Measurements from ENCODE around the gene EPHB3. TPM values are rescaled to one million over a fixed set of nuclear protein-coding genes. Genes with fewer than 3 reads are reported as not detected.
"Not testable (repeated sequence)": the region's sequence is repeated elsewhere in the genome, so short reads cannot be mapped to it uniquely, and the experiment has no call there.

EPHB3 gene
- total RNA-seq, 1 donor from 2014 or later: 1.6 TPM

DNA sequence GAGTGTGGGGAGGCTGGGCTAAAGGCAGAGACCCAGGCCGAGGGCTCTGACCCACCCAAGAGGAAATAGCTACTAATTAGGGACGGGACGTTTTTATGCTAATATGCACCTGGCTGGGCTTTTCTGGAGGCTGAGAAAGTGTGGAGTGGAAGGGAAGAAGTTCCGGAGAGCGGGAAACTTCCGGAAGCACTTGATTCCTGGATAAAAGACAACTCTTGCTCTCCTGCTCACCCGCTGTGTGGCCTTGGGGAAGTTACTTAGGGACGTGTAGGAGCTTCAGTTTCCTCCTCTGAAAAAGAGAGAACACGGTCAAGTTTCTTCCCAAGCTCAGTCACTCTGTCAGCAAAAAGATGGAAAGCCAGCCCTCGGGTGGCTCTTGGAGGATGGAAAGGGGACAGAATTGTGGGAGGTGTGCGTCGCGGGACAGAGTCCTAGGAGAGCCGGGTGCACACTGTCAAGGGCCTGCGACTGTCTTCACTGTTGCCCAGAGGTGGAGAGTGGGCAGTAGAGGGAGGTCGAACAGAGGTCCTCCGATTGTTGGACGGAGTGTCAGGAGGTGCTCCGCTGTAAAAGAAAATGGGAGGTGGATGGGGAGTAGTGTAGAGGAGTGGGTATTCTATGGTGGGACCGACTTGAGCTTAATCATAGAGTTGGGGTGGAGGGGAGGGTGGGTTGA, 43.2 kb downstream of the EPHB3 start:
- intact Hi-C loops (cut with DNase I): no loop called here
- ATAC-seq: no peak
- no peak for DNase-seq (ENCODE audit: missing footprints)

DNA sequence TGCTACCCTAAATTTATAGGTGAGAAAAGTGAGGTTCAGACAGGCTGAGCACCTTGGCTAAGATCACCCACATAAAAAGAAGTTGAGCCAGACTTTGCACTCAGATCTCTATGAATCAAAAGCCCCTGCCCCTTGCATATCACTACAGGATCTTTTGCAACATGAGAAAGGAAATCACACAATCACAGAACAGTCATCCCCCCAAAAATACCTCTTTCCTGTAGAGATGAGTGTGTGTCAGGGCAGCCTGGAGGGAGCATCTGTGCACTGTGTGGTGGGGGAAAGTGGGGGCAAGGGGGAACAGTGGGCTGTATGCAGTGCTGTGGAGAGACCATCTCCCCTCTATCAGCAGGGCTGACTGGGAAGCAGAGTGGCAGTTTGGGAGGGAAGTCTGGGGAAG, 46.6 kb downstream of the EPHB3 start:
- DNase-seq (ENCODE audit: missing footprints): no peak
- no peak for ATAC-seq
- intact Hi-C loops (cut with DNase I): no loop called here

DNA sequence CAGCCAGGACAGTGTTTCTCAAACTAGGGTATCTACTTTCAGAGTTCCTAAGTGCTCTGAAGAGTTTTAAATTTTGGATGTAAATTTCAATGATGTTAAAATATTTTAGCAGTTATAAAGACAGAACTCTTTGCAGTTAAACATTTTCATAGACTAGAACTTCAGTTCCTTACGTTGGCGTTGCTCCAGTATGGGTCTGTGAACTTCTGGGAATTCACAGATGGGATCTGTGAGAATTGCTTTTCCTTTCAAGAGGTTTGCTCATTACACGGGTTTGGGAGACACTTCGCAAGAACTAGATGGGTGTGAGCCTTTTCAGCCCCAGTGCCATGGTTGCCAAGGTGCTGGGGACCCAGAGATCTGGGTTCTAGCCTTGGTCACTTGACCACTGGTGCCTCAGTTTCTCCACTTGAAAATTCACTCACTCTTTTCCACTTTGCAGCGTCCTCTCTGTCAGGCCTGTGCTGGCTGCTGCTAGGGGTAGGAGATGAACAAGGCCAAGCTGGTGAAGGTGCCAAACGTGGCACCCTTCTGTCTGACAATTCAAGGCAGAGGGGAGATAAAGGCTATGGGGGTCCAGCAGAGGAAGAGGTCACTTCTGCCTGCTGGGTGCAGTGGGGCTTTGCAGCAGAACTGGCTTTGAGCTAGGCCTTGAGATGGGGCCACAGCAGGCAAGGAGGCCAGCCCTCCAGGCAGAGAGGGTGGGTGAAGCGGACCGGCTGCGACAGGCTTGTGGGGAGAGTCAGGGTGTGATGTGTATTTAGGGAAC, 48.1 kb downstream of the EPHB3 start:
- intact Hi-C loops (cut with DNase I): no loop called here
- DNase-seq (ENCODE audit: missing footprints) (no peak), ATAC-seq (no peak)

DNA sequence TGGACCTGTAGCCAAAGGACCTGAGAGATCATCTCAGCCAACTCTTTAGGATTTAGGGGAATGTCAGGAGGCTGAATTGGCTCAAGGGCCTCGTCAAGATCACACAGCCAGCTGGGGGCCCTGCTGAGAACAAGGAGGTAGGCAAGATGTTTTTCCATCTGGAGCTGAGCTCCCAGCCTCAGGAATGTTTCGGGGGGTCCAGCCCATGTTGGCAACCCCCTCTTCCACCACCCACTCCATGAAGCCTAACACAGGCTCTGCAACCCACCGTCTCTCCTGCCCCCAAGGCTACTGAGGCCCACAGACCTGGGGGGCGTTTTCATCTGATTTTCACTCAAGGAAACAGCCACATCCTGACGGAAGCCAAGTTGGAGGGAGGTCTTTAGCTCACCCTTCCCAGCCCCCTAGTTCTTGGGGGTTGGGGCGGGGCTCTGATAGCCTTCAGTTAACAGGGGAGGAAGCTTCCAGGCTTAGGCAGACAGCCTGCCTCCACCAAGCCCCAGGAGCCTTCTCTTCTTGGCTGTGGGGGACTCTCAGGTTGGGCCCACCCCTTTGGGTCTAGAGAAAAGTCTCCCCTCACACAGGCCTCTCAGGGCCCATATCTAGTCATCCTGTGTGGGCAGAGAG, 48.8 kb downstream of the EPHB3 start:
- intact Hi-C loops (cut with DNase I): no loop called here
- no peak for DNase-seq (ENCODE audit: missing footprints)
- ATAC-seq: no peak

DNA sequence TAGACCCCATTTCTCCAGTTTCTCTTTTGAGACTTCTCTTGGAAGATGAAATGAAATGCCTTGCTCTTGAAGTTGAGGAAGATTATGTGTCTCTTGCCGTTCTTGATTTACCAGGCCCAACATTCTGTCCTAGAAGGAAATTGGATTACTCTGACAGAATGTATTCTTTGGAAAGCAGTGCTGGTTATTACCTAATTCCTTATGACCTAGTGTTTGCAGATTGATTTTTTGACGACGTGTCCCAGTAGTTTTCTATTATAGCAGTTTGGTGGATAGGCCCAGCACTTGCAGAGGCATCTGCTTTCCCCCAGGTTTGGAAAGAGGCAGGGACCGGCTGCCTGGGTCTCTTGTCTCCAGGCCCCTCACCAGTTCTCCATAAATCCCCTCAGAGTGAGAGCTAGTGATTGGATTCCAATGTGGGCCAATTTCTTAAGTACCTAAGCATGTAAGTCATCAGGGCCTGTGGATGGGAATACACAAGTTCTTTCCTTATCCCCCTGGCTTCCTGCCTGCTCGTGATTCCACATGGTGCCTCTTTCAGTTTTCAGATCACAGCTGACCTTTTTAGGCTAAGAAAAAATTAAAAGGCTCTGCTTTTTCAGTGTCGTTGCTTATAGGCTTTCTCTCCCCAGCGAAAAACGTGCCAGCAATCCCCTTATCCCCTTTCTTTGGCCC, 50.2 kb downstream of the EPHB3 start:
- DNase-seq (ENCODE audit: missing footprints): no peak
- ATAC-seq: no peak
- intact Hi-C loops (cut with DNase I): no loop called here

DNA sequence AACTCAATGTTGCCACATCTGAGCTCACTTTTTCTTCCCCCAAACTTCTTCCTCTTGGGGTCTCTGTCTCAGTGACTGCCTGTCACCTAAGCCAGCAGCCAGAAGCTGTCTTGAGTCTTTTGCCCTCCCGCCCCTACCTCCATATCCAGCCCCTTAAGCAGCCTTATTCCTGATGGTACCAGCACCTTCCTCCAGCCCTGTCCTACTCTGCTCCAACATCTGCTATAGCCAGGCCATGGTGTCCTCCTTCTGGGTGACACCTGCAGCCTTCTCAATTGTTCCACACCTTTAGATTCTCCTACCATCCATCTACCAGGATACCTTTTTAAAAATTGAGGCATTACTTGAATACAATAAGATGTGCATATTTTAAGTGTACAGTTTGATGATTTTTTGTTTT, 53.8 kb downstream of the EPHB3 start:
- DNase-seq (ENCODE audit: missing footprints): no peak
- intact Hi-C loops (cut with DNase I): no loop called here
- no peak for ATAC-seq

DNA sequence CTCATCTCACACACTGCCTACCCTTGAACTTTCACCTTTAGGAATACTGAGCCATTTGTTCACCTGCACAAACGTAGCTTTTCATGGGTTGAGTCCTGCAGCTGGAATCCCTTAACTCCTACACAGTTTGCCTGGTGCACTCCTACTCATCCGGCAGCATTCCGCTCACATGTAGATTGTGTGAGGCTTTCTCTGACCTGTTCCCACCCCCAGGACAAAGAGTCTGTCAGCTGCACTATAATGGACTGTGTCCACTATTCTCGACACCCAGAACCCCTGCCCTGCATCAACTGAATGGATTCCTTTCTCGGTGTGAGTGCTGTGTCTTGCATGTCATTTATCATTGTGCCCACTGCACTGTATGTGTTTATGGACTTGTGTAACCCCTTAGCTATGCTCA, 54.9 kb downstream of the EPHB3 start:
- DNase-seq (ENCODE audit: missing footprints): no peak
- intact Hi-C loops (cut with DNase I): no loop called here

DNA sequence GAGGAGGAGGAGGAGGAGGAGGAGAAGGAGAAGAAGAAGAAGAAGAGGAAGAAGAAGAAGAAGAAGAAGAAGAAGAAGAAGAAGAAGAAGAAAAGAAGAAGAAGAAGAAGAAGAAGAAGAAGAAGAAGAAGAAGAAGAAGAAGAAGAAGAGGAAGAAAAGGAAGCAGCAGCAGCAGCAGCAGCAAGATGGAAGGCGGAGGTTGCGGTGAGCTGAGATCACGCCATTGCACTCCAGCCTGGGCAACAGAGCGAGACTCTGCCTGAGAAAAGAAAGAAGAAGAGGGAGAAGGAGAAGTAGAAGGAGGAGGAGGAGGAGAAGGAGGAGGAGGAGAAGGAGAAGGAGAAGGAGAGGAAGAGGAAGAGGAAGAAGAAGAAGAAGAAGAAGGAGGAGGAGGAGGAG, 55.7 kb downstream of the EPHB3 start:
- ATAC-seq; DNase-seq (ENCODE audit: missing footprints); intact Hi-C loops (cut with DNase I): not testable (repeated sequence)

More for the DNA sequence above, 54.9 kb downstream of the EPHB3 start:
- no peak for ATAC-seq

DNA sequence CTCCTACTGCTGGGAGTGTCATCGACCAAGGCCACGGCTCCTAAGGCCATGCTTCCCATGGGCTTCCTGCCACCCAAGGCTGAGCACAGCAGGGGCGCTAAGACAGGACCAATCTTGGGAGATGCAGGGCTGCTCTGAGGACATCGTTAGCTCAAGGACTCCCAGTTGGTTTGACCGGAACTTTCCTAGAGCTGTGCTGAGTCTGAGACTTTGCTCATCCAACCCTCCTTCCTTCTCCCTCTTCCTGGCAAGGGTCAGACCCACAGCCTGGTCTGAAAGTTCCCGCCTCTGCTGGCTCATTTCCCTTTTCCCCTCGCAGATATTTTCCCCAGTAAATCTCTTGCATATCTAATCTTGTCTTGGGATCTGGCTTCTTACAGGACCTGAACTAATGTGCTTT, 57.2 kb downstream of the EPHB3 start:
- ATAC-seq (peak; percentile 38), DNase-seq (ENCODE audit: missing footprints) (no peak)
- intact Hi-C loops (cut with DNase I): no loop called here

DNA sequence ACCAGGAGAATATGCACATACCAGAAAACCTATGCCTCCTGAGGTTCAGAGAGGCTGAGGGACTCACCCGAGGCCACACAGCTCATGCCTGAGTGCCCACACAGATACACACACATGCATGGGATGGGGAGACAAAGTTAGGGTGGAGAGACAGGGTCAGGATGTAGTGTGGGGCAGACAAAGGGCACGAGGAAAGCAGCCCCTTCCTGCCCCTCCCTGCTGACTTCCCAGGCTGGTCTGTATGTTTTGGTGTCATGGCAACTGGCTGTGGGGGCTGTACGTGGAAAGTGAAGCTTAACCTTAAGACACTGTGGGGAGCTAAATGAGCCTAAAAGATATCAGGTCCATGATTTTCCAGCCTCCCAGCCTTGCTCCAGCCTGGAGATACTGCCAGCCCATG, 57.8 kb downstream of the EPHB3 start:
- intact Hi-C loops (cut with DNase I): no loop called here
- DNase-seq (ENCODE audit: missing footprints) (no peak), ATAC-seq (peak; percentile 75)

DNA sequence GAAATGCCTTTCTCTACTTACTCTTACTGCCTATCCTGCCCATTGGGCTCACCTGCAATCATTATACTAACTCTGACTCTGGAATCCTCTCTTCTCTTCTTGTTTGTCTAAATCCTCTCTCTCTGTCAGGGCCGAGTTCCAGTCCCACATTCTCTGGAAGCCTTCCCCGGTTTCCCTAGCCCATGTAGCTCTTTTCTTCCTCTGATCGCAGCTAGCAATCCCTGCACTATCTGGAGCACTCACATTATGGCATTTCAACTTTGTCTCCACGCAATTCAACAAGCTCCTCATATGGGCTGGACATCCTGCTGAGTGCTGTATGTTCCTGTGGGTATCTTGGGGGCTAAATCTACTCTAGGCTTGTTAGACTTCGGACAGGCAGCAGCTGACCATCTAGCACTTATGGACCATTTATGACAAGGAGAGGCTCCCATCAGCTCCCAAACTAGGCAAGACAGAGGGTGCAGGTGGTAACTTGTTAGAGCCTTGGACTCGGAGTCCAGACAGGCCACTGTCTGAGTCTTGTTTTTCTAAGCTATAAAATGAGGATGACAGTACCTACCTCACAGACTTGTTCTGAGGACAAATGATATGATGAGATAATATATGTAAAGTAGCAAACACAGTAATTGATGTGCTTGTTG, 58.3 kb downstream of the EPHB3 start:
- DNase-seq (ENCODE audit: missing footprints): no peak
- intact Hi-C loops (cut with DNase I): no loop called here
- no peak for ATAC-seq

DNA sequence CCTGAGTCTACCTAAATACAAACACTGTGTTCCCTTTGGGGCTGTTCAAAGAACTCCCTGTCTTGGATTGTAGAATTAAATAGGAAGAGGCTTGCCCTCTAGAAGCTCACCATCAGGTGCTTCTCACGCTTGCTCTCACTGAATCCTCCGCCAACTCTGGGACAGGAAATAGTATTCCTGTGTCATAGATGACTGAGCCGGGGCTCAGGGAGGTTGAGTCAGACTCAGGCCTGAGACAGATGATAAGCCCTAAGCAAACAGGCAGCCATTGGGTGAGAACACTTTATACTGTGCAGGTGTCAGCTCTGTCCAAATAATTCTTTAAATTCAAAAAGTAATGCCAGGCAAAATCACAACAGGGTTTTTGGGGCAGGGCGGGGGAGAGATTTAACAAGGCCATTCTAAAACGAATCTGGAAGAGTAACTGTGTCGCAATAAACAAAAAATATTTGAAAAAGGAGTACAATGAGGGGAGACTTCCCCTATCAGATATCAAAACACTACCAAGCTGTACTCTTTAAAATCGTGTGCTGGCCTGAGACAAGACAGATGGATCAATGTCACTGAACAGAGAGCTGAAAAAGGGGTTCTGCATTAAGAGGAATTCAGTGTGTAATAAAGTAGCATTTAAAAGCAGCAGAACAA, 59.0 kb downstream of the EPHB3 start:
- intact Hi-C loops (cut with DNase I): no loop called here
- no peak for DNase-seq (ENCODE audit: missing footprints)
- ATAC-seq: no peak

DNA sequence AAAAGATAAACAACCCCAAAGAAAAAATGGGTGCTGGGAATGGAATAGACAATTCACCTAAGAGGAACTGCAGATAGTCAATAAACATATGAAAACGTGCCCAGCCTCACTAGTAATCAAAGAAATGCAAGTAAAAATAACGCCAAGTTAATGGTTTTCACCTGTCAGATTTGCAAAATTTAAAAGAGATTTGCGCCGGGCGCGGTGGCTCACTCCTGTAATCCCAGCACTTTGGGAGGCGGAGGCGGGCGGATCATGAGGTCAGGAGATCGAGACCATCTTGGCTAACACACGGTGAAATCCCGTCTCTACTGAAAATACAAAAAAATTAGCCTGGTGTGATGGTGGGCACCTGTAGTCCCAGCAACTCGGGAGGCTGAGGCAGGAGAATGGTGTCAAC, 60.6 kb downstream of the EPHB3 start:
- intact Hi-C loops (cut with DNase I); DNase-seq (ENCODE audit: missing footprints); ATAC-seq: not testable (repeated sequence)

DNA sequence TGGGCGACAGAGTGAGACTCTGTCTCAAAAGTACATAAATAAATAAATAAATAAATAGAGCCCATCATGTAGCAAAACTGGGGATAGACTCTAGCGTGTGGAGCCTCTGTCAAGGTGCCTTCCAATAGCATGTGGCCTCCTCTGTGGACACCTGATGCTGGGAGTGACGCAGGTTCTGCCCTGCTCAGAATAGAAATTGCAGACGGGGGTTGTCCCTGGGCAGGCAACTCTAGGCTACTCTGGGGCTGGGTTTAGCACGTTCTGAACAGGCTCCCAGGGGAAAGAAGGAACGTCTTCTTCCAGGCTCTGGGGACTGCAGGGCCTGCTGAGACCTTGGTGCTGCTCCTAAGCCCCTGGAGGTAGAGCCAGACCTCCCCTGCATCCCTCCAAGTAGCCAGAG, 65.3 kb downstream of the EPHB3 start:
- DNase-seq (ENCODE audit: missing footprints): no peak
- peak; percentile 92 for ATAC-seq
- intact Hi-C loops (cut with DNase I): no loop called here

DNA sequence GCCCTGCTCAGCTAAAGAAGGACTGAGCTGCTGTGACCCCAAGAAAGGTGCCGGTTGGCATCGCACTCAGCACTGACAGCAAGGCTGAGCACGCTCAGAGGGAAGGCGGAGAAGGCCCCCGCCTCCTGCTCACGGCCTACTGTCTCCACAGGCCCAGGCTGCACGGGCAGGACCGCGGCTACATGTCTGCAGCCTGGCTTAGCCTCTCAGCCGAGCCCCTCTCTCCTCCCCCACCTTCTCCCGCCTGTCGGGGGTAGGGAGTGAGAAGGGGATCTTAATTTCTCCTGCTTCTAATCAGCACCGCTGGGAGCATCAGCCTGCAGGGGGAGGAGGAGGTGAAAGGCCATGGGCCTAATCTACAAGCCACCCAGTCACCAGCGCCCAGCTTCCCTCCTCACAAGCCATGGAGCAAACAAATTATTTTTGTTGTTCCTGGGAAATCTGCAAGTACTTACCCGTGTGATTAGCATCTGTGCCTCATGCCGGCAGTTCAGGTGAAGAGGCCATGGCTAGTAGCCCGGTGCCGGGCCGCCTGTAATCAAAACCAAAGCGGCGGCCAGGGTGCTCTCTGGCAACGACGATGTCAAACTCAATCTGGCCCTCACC, 68.1 kb downstream of the EPHB3 start:
- no peak for DNase-seq (ENCODE audit: missing footprints)
- no peak for ATAC-seq
- intact Hi-C loops (cut with DNase I): no loop called here

DNA sequence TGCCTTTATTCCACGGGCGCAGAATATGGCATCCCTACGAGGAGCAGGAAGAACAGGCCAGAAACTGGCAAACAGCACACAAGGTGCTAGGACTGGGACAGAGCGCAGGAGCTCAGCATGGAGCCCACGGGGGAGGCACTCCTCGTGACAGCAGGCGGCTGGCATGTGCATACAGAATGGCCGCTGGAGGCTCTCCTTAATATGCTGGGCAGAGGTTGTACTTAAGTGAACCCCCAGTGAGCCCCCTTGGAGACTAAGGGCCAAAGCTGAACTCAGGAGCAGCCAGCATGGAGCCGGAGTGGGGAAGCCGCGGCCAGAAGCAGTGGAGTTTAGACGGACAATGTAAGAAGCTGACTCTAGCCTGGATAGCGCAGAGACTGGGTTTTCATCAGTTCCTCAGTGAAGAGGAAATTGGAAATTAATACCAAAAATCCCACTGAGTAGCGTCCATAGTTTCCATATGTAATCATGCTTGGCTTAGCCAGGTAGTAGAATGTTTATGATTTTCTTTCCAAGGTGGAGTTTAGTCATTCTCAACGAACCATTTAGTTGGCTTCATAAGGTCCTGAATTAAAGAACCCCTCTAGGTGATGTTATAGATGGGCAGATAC, 69.4 kb downstream of the EPHB3 start:
- intact Hi-C loops (cut with DNase I): no loop called here
- DNase-seq (ENCODE audit: missing footprints) (no peak), ATAC-seq (no peak)

DNA sequence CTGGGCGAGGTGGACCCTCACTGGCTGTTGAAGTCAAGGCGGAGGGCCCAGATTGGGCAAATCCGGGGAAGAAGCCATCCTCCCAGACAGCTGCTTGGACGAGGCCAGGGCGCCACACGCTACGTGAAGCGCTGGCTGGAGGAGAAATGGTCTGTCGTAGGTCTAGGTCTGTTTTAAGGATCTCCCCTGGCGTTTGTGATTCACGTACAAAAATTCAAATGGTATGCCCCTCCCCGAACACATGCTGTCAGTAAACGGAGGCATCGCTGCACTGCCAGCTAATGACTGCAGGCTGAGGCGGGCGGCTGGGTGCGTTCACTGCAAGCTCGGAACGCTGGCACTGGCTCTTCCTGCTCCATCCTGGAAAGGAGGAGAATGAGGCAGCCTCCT, 69.9 kb downstream of the EPHB3 start:
- intact Hi-C loops (cut with DNase I): no loop called here

More for the DNA sequence above, 69.9 kb downstream of the EPHB3 start:
- DNase-seq (ENCODE audit: missing footprints) (no peak), ATAC-seq (no peak)
